Measurements from ENCODE around the gene VSIG1. TPM values are rescaled to one million over a fixed set of nuclear protein-coding genes. Genes with fewer than 3 reads are reported as not detected.

The VSIG1 gene
- total and polyA plus RNA-seq, 2 of the 13 experiments (the other 11 are each of a cell fraction or from before 2014, with no cell fraction given): 0.01 TPM; not detected in 1

DNA sequence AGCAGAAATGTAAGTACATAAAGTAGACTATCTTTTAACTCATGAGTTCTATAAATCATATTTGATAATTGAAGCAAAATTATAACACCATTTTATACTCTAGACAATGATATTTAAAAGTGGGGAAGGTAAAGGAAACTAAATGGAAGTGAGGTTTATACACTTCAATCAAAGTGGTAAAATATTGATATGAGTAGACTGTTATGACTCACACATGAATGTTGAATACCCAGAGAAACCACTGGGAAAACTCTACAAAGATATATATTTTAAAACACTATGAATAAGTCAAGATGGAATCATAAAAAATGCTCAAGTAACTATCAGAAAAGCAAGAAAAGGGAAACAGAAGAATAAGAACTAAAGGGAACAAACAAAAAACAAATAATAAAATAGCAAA, 8.4 kb downstream of the VSIG1 start:
- Histone ChIP-seq H2AFZ (ENCODE audit: low read length) (no peak overlapping the region), H3K27ac (ENCODE audit: extremely low read length, insufficient read depth, low read length) (no peak overlapping the region), H3K4me1 (ENCODE audit: insufficient read depth, low read length) (no peaks in the 10 kb centered on the region), H3K36me3 (replicated peaks in 1 of 2; ENCODE audit: control insufficient read depth in 1 of 2, insufficient read depth in 2 of 2, low read length in 2 of 2) (no peaks in the 10 kb centered on the region), H3K9me3 (ENCODE audit: low read length) (no peaks in the 10 kb centered on the region), H3K9ac (ENCODE audit: insufficient read depth, low read depth, low read length) (no peak overlapping the region), H3K27me3 (ENCODE audit: control insufficient read depth in 1 of 2, insufficient read depth in 2 of 2, low read length in 2 of 2) (no peaks in the 10 kb centered on the region), H3K4me2 (ENCODE audit: low read depth, low read length) (no peak overlapping the region), H3K4me3 (replicated peaks in 1 of 3; ENCODE audit: insufficient read depth in 1 of 3, low read depth in 2 of 3, low read length in 3 of 3) (no peak overlapping the region), H3K79me2 (ENCODE audit: insufficient read depth, low read length) (no peaks in the 10 kb centered on the region), H4K20me1 (ENCODE audit: insufficient read depth, low read length) (no peaks in the 10 kb centered on the region)
- CTCF ChIA-PET (ENCODE audit: low intra/inter-chr PET ratio, low total read pairs): no interaction called here
- no TSS peak for BruUV-seq (replicated peaks)
- ATAC-seq: no peak
- in situ Hi-C loops (cut with HindIII; ENCODE audit: extremely low pct_ligation_motif_present, low pct_unique_long_range_greater_than_20kb) (no loop called here), intact Hi-C loops (cut with micrococcal nuclease; ENCODE audit: unreplicated experiment) (no loop called here)
- DNase-seq (ENCODE audit: low spot score): no peak
- POLR2A ChIA-PET: no interaction called here
- FAIRE-seq: no peak
- no peak for TF ChIP-seq ZNF264 (CRISPR knock-in tag; IDR thresholded peaks at IDR 0.05)
- TF ChIP-seq, protein P1, sequence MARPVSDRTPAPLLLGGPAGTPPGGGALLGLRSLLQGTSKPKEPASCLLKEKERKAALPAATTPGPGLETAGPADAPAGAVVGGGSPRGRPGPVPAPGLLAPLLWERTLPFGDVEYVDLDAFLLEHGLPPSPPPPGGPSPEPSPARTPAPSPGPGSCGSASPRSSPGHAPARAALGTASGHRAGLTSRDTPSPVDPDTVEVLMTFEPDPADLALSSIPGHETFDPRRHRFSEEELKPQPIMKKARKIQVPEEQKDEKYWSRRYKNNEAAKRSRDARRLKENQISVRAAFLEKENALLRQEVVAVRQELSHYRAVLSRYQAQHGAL (CRISPR knock-in tag; IDR thresholded peaks at IDR 0.05; ENCODE audit: not compliant biosample characterization): no peak
- TF ChIP-seq HOXA9 (CRISPR knock-in tag; IDR thresholded peaks at IDR 0.05; ENCODE audit: borderline replicate concordance): no peak
- no peak for TF ChIP-seq HNF4A (CRISPR knock-in tag; IDR thresholded peaks at IDR 0.05)
- no peak for TF ChIP-seq ZNF224 (CRISPR knock-in tag; IDR thresholded peaks at IDR 0.05)
- TF ChIP-seq, protein P2, sequence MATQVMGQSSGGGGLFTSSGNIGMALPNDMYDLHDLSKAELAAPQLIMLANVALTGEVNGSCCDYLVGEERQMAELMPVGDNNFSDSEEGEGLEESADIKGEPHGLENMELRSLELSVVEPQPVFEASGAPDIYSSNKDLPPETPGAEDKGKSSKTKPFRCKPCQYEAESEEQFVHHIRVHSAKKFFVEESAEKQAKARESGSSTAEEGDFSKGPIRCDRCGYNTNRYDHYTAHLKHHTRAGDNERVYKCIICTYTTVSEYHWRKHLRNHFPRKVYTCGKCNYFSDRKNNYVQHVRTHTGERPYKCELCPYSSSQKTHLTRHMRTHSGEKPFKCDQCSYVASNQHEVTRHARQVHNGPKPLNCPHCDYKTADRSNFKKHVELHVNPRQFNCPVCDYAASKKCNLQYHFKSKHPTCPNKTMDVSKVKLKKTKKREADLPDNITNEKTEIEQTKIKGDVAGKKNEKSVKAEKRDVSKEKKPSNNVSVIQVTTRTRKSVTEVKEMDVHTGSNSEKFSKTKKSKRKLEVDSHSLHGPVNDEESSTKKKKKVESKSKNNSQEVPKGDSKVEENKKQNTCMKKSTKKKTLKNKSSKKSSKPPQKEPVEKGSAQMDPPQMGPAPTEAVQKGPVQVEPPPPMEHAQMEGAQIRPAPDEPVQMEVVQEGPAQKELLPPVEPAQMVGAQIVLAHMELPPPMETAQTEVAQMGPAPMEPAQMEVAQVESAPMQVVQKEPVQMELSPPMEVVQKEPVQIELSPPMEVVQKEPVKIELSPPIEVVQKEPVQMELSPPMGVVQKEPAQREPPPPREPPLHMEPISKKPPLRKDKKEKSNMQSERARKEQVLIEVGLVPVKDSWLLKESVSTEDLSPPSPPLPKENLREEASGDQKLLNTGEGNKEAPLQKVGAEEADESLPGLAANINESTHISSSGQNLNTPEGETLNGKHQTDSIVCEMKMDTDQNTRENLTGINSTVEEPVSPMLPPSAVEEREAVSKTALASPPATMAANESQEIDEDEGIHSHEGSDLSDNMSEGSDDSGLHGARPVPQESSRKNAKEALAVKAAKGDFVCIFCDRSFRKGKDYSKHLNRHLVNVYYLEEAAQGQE (IDR thresholded peaks at IDR 0.05; ENCODE audit: borderline replicate concordance in 1 of 2, low read depth in 1 of 2, low read length in 2 of 2): no peak
- TF ChIP-seq, protein P3, sequence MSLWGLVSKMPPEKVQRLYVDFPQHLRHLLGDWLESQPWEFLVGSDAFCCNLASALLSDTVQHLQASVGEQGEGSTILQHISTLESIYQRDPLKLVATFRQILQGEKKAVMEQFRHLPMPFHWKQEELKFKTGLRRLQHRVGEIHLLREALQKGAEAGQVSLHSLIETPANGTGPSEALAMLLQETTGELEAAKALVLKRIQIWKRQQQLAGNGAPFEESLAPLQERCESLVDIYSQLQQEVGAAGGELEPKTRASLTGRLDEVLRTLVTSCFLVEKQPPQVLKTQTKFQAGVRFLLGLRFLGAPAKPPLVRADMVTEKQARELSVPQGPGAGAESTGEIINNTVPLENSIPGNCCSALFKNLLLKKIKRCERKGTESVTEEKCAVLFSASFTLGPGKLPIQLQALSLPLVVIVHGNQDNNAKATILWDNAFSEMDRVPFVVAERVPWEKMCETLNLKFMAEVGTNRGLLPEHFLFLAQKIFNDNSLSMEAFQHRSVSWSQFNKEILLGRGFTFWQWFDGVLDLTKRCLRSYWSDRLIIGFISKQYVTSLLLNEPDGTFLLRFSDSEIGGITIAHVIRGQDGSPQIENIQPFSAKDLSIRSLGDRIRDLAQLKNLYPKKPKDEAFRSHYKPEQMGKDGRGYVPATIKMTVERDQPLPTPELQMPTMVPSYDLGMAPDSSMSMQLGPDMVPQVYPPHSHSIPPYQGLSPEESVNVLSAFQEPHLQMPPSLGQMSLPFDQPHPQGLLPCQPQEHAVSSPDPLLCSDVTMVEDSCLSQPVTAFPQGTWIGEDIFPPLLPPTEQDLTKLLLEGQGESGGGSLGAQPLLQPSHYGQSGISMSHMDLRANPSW (CRISPR knock-in tag; IDR thresholded peaks at IDR 0.05; ENCODE audit: borderline replicate concordance): no peak
- TF ChIP-seq, protein P4, sequence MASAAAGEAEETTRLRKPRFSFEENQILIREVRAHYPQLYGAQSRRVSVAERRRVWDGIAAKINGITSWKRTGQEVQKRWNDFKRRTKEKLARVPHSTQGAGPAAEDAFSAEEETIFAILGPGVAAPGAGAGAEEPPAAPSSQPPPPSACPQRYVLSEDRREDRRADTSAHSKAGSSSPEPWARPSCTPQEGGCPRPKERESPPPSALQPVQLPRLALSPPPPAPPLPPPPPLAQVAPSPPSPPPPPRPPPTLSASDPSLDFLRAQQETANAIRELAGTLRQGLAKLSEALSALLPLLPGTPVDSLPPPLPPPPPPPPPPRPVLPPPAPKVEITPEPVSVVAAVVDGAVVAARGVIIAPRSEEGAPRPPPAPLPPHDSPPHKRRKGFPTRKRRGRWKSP (CRISPR knock-in tag; IDR thresholded peaks at IDR 0.05): no peak
- TF ChIP-seq SATB2 (CRISPR knock-in tag; IDR thresholded peaks at IDR 0.05): no peak
- no peak for TF ChIP-seq PCBP2 (optimal IDR thresholded peaks at IDR 0.05; ENCODE audit: low read depth, low read length, poor library complexity, severe bottlenecking)

Data from HepG2 (cell line).